ENCODE results near the gene DIPK2B. TPM values are rescaled to one million over a fixed set of nuclear protein-coding genes. Genes with fewer than 3 reads are reported as not detected.

The DIPK2B gene
- total and polyA plus RNA-seq, 4 donors = 0.61 to 24.8 (median 0.89) TPM

DNA sequence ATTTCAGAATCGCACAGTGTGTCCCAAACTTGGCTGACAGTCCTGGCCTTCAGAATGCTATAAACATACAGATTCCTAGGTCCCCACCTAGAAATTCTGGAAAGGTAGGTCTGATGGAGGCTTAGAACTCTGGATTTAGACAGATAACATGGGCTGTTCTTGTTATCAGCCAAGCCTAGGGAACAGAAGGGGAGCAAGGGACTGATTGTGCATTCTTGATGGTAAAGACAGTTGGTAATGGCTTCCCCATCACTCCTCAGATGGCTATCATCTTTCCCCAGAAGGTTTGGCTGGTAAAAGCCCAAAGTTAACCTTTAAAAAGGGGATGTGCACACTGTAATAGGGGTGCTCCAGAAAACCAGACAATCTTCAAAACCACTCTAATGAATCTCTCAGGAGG is 35.7 kb downstream of the DIPK2B start:
- no peak overlapping the region for H3K4me3 ChIP-seq (ENCODE audit: low read depth in 1 of 3, low read length in 3 of 3)
- no peak for DNase-seq (ENCODE audit: low spot score)
- no peak overlapping the region for H3K9ac ChIP-seq (ENCODE audit: low read depth in 1 of 2, low read length in 2 of 2)
- no peaks in the 10 kb centered on the region for H3K4me1 ChIP-seq (ENCODE audit: control insufficient read depth in 4 of 4, insufficient read depth in 4 of 4, low read length in 3 of 4)
- TF ChIP-seq SP1 (IDR thresholded peaks at IDR 0.05) = no peak
- TF ChIP-seq YY1 (IDR thresholded peaks at IDR 0.05) = no peak
- no peak for TF ChIP-seq GABPA (IDR thresholded peaks at IDR 0.05 in 1 of 2, conservative IDR thresholded peaks at IDR 0.05 in 1 of 2)
- TF ChIP-seq HNF4G (IDR thresholded peaks at IDR 0.05) = no peak
- no peak for TF ChIP-seq RAD21 (IDR thresholded peaks at IDR 0.05)
- TF ChIP-seq EGR1 (IDR thresholded peaks at IDR 0.05; ENCODE audit: low read depth in 2 of 2) = no peak
- no peak for TF ChIP-seq NR2F2 (IDR thresholded peaks at IDR 0.05)
- no peak for TF ChIP-seq RXRA (IDR thresholded peaks at IDR 0.05)
- no peak for TF ChIP-seq TAF1 (conservative IDR thresholded peaks at IDR 0.05)
- TF ChIP-seq, protein P1, sequence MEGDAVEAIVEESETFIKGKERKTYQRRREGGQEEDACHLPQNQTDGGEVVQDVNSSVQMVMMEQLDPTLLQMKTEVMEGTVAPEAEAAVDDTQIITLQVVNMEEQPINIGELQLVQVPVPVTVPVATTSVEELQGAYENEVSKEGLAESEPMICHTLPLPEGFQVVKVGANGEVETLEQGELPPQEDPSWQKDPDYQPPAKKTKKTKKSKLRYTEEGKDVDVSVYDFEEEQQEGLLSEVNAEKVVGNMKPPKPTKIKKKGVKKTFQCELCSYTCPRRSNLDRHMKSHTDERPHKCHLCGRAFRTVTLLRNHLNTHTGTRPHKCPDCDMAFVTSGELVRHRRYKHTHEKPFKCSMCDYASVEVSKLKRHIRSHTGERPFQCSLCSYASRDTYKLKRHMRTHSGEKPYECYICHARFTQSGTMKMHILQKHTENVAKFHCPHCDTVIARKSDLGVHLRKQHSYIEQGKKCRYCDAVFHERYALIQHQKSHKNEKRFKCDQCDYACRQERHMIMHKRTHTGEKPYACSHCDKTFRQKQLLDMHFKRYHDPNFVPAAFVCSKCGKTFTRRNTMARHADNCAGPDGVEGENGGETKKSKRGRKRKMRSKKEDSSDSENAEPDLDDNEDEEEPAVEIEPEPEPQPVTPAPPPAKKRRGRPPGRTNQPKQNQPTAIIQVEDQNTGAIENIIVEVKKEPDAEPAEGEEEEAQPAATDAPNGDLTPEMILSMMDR (IDR thresholded peaks at IDR 0.05; ENCODE audit: low read depth, low read length, missing input control) = no peak
- TF ChIP-seq ZBTB33 (IDR thresholded peaks at IDR 0.05) = no peak
- no peak for TF ChIP-seq FOXA1 (IDR thresholded peaks at IDR 0.05)
- TF ChIP-seq REST (IDR thresholded peaks at IDR 0.05) = no peak
- TF ChIP-seq MAX (IDR thresholded peaks at IDR 0.05) = no peak
- peaks cover 0 to 6% (median 0%) of the 10 kb centered on the region in 4 donors for H3K9me3 ChIP-seq (ENCODE audit: control insufficient read depth in 4 of 4, low read length in 3 of 4)
- 94% methylated on average over 1 of the region's 1 CpG for WGBS
- no peak overlapping the region for H3K27ac ChIP-seq (ENCODE audit: low read depth in 1 of 2, low read length in 2 of 2)
- H3K36me3 ChIP-seq (ENCODE audit: control insufficient read depth in 4 of 4, insufficient read depth in 3 of 4, low read depth in 1 of 4, low read length in 3 of 4) = no peaks in the 10 kb centered on the region
- peaks cover 0 to 3% (median 0%) of the 10 kb centered on the region in 4 donors for H3K27me3 ChIP-seq (ENCODE audit: control insufficient read depth in 4 of 4, insufficient read depth in 4 of 4, low read length in 3 of 4)

DNA sequence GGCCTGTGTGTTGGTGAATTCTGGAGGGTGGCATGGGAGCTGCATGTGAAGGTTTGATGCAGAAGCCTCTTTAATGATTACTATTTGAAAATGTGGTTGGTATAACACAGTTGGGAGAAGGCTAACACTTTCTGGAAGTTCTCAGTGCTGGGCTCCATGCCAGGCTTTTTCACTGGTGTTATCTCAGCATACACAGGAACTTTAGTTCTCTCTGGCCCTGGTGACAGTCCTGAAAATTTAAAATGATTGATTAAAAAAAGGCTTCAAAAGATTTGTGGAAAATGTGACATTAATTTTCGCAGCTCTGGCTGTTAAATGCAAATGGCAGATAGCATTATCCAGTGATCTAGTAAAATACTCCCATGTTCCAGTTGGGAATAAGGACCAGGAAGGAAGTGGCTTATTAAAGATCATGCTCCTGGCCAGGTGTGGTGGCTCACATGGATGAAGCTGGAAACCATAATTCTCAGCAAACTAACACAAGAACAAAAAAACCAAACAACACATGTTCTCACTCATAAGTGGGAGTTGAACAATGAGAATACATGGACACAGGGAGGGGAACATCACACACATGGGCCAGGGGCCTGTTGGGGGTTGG is 36.6 kb downstream of the DIPK2B start:
- Histone ChIP-seq H3K4me1 (ENCODE audit: control insufficient read depth in 4 of 4, insufficient read depth in 4 of 4, low read length in 3 of 4) (no peaks in the 10 kb centered on the region), H3K4me3 (ENCODE audit: low read depth in 1 of 3, low read length in 3 of 3) (no peak overlapping the region), H3K9ac (ENCODE audit: low read depth in 1 of 2, low read length in 2 of 2) (no peak overlapping the region), H3K27me3 (ENCODE audit: control insufficient read depth in 4 of 4, insufficient read depth in 4 of 4, low read length in 3 of 4) (peaks cover 0 to 3% (median 0%) of the 10 kb centered on the region in 4 donors), H3K27ac (ENCODE audit: low read depth in 1 of 2, low read length in 2 of 2) (no peak overlapping the region), H3K9me3 (ENCODE audit: control insufficient read depth in 4 of 4, low read length in 3 of 4) (peaks cover 0 to 6% (median 0%) of the 10 kb centered on the region in 4 donors), H3K36me3 (ENCODE audit: control insufficient read depth in 4 of 4, insufficient read depth in 3 of 4, low read depth in 1 of 4, low read length in 3 of 4) (no peaks in the 10 kb centered on the region)
- DNase-seq (ENCODE audit: low spot score) = peak; percentile 35
- WGBS = 52% methylated on average over 1 of the region's 1 CpG
- TF ChIP-seq FOXA2 (IDR thresholded peaks at IDR 0.05) (no peak), RAD21 (IDR thresholded peaks at IDR 0.05) (no peak), NR2F2 (IDR thresholded peaks at IDR 0.05) (no peak), EGR1 (IDR thresholded peaks at IDR 0.05; ENCODE audit: low read depth in 2 of 2) (no peak), MAX (IDR thresholded peaks at IDR 0.05) (no peak), JUND (IDR thresholded peaks at IDR 0.05) (no peak), YY1 (IDR thresholded peaks at IDR 0.05) (no peak), FOXA1 (IDR thresholded peaks at IDR 0.05) (no peak), ZBTB33 (IDR thresholded peaks at IDR 0.05) (no peak), RXRA (IDR thresholded peaks at IDR 0.05) (no peak), GABPA (IDR thresholded peaks at IDR 0.05 in 1 of 2, conservative IDR thresholded peaks at IDR 0.05 in 1 of 2) (no peak), HNF4G (IDR thresholded peaks at IDR 0.05) (no peak), HNF4A (conservative IDR thresholded peaks at IDR 0.05) (no peak), TAF1 (conservative IDR thresholded peaks at IDR 0.05) (no peak), ATF3 (IDR thresholded peaks at IDR 0.05) (no peak)
- TF ChIP-seq, protein P1 (IDR thresholded peaks at IDR 0.05; ENCODE audit: low read depth, low read length, missing input control) = no peak
